ENCODE data around the gene CARD14.

DNA sequence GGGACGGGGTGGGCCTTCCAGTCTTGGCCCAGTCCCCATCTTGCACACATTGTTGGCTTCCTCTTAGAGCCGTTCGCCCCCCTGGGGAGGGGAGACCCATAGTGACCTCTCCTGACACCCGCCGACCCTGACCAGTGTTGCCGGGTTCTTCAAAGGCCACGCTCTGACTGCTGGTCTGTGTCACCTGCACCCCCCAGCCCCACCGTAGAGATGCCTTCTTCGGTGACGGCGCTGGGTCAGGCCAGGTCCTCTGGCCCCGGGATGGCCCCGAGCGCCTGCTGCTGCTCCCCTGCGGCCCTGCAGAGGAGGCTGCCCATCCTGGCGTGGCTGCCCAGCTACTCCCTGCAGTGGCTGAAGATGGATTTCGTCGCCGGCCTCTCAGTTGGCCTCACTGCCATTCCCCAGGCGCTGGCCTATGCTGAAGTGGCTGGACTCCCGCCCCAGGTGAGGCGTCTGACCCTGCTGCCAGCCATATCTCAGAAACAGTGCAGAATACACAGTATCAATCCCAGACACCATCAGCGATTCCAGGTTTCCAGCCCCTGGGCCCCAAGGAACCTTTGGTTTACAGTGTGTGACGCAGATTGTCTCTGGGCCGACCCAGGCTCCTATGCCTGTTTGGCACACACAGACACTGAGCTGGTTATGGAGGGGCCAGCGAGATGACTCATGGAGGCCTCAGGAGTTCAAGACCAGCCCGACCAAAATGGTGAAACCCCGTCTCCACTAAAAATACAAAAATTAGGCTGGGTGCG lies 51.7 kb downstream of the CARD14 start:
- TF ChIP-seq, protein P1, sequence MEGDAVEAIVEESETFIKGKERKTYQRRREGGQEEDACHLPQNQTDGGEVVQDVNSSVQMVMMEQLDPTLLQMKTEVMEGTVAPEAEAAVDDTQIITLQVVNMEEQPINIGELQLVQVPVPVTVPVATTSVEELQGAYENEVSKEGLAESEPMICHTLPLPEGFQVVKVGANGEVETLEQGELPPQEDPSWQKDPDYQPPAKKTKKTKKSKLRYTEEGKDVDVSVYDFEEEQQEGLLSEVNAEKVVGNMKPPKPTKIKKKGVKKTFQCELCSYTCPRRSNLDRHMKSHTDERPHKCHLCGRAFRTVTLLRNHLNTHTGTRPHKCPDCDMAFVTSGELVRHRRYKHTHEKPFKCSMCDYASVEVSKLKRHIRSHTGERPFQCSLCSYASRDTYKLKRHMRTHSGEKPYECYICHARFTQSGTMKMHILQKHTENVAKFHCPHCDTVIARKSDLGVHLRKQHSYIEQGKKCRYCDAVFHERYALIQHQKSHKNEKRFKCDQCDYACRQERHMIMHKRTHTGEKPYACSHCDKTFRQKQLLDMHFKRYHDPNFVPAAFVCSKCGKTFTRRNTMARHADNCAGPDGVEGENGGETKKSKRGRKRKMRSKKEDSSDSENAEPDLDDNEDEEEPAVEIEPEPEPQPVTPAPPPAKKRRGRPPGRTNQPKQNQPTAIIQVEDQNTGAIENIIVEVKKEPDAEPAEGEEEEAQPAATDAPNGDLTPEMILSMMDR (conservative IDR thresholded peaks at IDR 0.05; ENCODE audit: low read depth, low read length): no peak
- no peak for TF ChIP-seq EZH2 (IDR thresholded peaks at IDR 0.05; ENCODE audit: borderline replicate concordance, low read depth, low read length, poor library complexity, severe bottlenecking)
